SW480 (cell line): ENCODE measurements around the gene RBM4B.

Experiments used
- DNase-seq: peaks from one replicate; pipeline ENCODE4 v3.0.0-alpha.2; 2016; ENCODE audit warnings: low spot score

RBM4B gene

GRCh38 chr11:66686801-66687750 is 9.4 kb upstream of the RBM4B start:
- no peak for DNase-seq

GRCh38 chr11:66686100-66686785 is 8.6 kb upstream of the RBM4B start:
- DNase-seq = no peak

- no peak for DNase-seq
Measured at GRCh38 chr11:66685276-66686099, 7.8 kb upstream of the RBM4B start.

GRCh38 chr11:66684635-66685034 is 6.9 kb upstream of the RBM4B start:
- no peak for DNase-seq

- DNase-seq = no peak
Measured at GRCh38 chr11:66683877-66684276, 6.2 kb upstream of the RBM4B start.

- no peak for DNase-seq
Measured at GRCh38 chr11:66680966-66681645, 3.4 kb upstream of the RBM4B start.

- no peak for DNase-seq
Measured at GRCh38 chr11:66676931-66677598, 622 bp downstream of the RBM4B start.

GRCh38 chr11:66676282-66676919 is 1.3 kb downstream of the RBM4B start:
- DNase-seq = no peak

- no peak for DNase-seq
Measured at GRCh38 chr11:66674964-66675602, 2.6 kb downstream of the RBM4B start.

- DNase-seq = no peak
Measured at GRCh38 chr11:66670816-66671215, 6.9 kb downstream of the RBM4B start.

GRCh38 chr11:66665369-66665768 is 12.3 kb downstream of the RBM4B start:
- no peak for DNase-seq

GRCh38 chr11:66663741-66664296 is 13.9 kb downstream of the RBM4B start:
- DNase-seq = no peak

- no peak for DNase-seq
Measured at GRCh38 chr11:66659763-66660162, 17.9 kb downstream of the RBM4B start.

- DNase-seq = no peak
Measured at GRCh38 chr11:66653123-66653522, 24.6 kb downstream of the RBM4B start.

- no peak for DNase-seq
Measured at GRCh38 chr11:66652651-66653050, 25.0 kb downstream of the RBM4B start.

GRCh38 chr11:66651016-66651415 is 26.7 kb downstream of the RBM4B start:
- DNase-seq = no peak

GRCh38 chr11:66649903-66650302 is 27.8 kb downstream of the RBM4B start:
- DNase-seq = no peak

- no peak for DNase-seq
Measured at GRCh38 chr11:66646828-66647227, 30.9 kb downstream of the RBM4B start.

- DNase-seq = no peak
Measured at GRCh38 chr11:66643745-66644437, 33.8 kb downstream of the RBM4B start.
